ENCODE results near the gene TEN1. TPM values are rescaled to one million over a fixed set of nuclear protein-coding genes. Genes with fewer than 3 reads are reported as not detected.

Gene TEN1
- total and polyA plus RNA-seq, 2 of the 13 experiments (the other 11 are each of a cell fraction or from before 2014, with no cell fraction given) = 18.0 to 21.3 TPM

DNA sequence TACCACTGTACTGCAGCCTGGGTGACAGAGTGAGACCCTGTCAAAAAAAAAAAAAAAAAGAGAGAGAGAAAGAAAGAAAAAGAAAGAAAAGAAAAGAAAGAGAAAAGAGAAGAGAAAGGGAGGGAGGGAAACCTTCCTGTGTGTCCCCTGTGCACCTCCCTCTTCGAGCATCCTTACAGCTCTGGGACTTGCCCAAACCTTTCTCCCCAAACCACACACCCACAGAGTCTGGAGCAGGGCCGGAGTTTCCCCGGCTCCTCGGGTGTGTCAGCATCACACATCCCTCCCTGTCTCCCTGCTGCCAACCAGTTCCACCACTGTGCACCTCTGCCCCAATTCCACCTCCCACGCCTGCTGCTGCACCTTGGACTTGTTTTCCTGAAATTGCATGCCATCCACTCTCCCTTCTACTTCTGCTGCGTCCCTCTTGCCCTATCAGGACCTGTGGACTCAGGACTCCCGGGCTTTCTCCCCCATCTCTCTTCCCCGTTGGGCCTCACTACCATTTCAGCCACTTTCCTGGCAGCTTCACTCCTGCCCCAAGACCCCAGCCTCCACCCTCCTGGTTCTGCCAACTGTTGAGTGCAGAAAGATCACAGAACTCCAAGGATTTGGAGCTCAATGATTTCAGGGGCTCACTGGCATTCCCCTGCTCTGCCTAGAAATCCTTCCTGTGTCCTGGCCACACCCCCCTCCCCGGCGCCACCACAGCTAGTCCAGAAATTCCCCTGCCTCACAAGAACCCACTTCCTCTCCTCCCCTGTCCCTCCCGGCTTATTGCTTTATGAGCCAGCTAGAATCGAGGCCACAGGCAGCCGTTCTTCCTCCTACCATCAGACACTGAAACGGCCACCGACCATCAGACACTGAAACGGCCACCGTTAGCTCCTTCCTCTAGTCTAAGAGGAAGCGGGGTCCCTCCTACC is 17.9 kb downstream of the TEN1 start (continued):
- TF ChIP-seq MAFK (conservative IDR thresholded peaks at IDR 0.05 in 1 of 2, IDR thresholded peaks at IDR 0.05 in 1 of 2; ENCODE audit: low read length in 2 of 2) (0 out of 4 replicates have a peak, but pooled peaks of 1 of the 2 experiments have one; percentile 4), ZSCAN9 (CRISPR knock-in tag; IDR thresholded peaks at IDR 0.05; ENCODE audit: borderline replicate concordance) (peak; percentile 92), PLRG1 (conservative IDR thresholded peaks at IDR 0.05) (no peak), BCLAF1 (IDR thresholded peaks at IDR 0.05) (no peak), ZNF773 (CRISPR knock-in tag; IDR thresholded peaks at IDR 0.05; ENCODE audit: borderline replicate concordance) (no peak), ZFP91 (CRISPR knock-in tag; IDR thresholded peaks at IDR 0.05; ENCODE audit: borderline replicate concordance) (peak; percentile 91), HMGA1 (CRISPR knock-in tag; conservative IDR thresholded peaks at IDR 0.05) (no peak), YEATS2 (CRISPR knock-in tag; IDR thresholded peaks at IDR 0.05; ENCODE audit: borderline replicate concordance) (peak; percentile 74; the same call in 1 of the 2 replicates), ZNF775 (CRISPR knock-in tag; IDR thresholded peaks at IDR 0.05; ENCODE audit: borderline replicate concordance) (peak; percentile 71; the same call in 1 of the 2 replicates), RELA (CRISPR knock-in tag; IDR thresholded peaks at IDR 0.05) (peak; percentile 82), ZBTB1 (CRISPR knock-in tag; IDR thresholded peaks at IDR 0.05; ENCODE audit: borderline replicate concordance) (no peak), ZNF350 (CRISPR knock-in tag; IDR thresholded peaks at IDR 0.05; ENCODE audit: borderline replicate concordance, low read depth) (peak; percentile 68; the same call in 1 of the 2 replicates), ZNF850 (CRISPR knock-in tag; conservative IDR thresholded peaks at IDR 0.05) (no peak; the same call in 1 of the 2 replicates), MBNL3 (CRISPR knock-in tag; conservative IDR thresholded peaks at IDR 0.05) (no peak), YY1 (IDR thresholded peaks at IDR 0.05; ENCODE audit: insufficient read depth, insufficient replicate concordance, low read depth, low read length) (peak; percentile 43), ZNF136 (CRISPR knock-in tag; IDR thresholded peaks at IDR 0.05; ENCODE audit: low read depth) (0 out of 2 replicates have a peak, but pooled peaks have one; percentile 69), PRPF4 (IDR thresholded peaks at IDR 0.05; ENCODE audit: low read depth, low read length, poor library complexity, severe bottlenecking) (no peak), NFE2L2 (IDR thresholded peaks at IDR 0.05; ENCODE audit: low read length) (no peak)
- TF ChIP-seq, protein P1, sequence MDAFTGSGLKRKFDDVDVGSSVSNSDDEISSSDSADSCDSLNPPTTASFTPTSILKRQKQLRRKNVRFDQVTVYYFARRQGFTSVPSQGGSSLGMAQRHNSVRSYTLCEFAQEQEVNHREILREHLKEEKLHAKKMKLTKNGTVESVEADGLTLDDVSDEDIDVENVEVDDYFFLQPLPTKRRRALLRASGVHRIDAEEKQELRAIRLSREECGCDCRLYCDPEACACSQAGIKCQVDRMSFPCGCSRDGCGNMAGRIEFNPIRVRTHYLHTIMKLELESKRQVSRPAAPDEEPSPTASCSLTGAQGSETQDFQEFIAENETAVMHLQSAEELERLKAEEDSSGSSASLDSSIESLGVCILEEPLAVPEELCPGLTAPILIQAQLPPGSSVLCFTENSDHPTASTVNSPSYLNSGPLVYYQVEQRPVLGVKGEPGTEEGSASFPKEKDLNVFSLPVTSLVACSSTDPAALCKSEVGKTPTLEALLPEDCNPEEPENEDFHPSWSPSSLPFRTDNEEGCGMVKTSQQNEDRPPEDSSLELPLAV (CRISPR knock-in tag; conservative IDR thresholded peaks at IDR 0.05; ENCODE audit: low read depth) = no peak

Data from HepG2 (cell line).